ENCODE results near the gene TINAGL1. TPM values are rescaled to one million over a fixed set of nuclear protein-coding genes. Genes with fewer than 3 reads are reported as not detected.

The TINAGL1 gene
- total RNA-seq, 1 donor from 2014 or later, result 4.5 TPM

DNA sequence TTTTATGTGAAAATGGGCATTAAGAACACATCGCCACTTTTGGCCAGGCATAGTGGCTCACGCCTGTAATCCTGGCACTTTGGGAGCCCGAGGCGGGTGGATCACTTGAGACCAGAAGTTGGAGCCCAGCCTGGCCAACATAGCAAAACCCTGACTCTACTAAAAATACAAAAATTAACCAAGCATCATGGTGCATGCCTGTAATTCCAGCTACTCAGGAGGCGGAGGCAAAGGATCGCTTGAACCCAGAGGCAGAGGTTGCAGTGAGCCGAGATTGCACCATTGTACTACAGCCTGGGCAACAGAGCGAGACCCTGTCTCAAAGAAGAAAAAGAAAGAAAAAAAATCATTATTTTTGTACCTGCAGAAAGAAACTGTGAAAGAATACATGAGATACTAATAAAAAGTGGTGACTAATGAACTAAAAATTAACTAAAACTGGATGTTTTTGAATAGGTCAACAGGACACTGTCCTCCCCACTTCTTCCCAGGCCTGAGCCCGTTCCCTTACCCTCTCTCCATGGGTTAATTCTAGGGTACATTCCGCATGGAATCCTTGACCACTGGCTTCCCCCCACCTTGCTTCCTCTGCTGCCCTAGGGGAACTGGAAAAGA lies 8.3 kb upstream of the TINAGL1 start:
- H3K36me3 Mint-ChIP-seq (ENCODE audit: low read depth, unreplicated experiment), result no peaks in the 10 kb centered on the region
- TF ChIP-seq, protein P1, sequence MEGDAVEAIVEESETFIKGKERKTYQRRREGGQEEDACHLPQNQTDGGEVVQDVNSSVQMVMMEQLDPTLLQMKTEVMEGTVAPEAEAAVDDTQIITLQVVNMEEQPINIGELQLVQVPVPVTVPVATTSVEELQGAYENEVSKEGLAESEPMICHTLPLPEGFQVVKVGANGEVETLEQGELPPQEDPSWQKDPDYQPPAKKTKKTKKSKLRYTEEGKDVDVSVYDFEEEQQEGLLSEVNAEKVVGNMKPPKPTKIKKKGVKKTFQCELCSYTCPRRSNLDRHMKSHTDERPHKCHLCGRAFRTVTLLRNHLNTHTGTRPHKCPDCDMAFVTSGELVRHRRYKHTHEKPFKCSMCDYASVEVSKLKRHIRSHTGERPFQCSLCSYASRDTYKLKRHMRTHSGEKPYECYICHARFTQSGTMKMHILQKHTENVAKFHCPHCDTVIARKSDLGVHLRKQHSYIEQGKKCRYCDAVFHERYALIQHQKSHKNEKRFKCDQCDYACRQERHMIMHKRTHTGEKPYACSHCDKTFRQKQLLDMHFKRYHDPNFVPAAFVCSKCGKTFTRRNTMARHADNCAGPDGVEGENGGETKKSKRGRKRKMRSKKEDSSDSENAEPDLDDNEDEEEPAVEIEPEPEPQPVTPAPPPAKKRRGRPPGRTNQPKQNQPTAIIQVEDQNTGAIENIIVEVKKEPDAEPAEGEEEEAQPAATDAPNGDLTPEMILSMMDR (IDR thresholded peaks at IDR 0.05; ENCODE audit: unreplicated experiment), result no peak
- no peaks in the 10 kb centered on the region for H3K9me3 Mint-ChIP-seq (ENCODE audit: unreplicated experiment)
- peaks cover 4% of the 10 kb centered on the region for H3K4me1 Mint-ChIP-seq (ENCODE audit: unreplicated experiment)
- no peak overlapping the region for H3K4me3 Mint-ChIP-seq (ENCODE audit: unreplicated experiment)
- no peak overlapping the region for H3K27ac Mint-ChIP-seq (ENCODE audit: unreplicated experiment)
- peaks cover 3% of the 10 kb centered on the region for H3K27me3 Mint-ChIP-seq (ENCODE audit: unreplicated experiment)
- DNase-seq (ENCODE audit: low spot score), result no peak

GRCh38 chr1:31568895-31569595 lies 7.3 kb upstream of the TINAGL1 start:
- H3K36me3 Mint-ChIP-seq (ENCODE audit: low read depth, unreplicated experiment), result no peaks in the 10 kb centered on the region
- no peak overlapping the region for H3K27ac Mint-ChIP-seq (ENCODE audit: unreplicated experiment)
- no peaks in the 10 kb centered on the region for H3K4me1 Mint-ChIP-seq (ENCODE audit: unreplicated experiment)
- no peaks in the 10 kb centered on the region for H3K9me3 Mint-ChIP-seq (ENCODE audit: unreplicated experiment)
- peaks cover 3% of the 10 kb centered on the region for H3K27me3 Mint-ChIP-seq (ENCODE audit: unreplicated experiment)
- TF ChIP-seq, protein P1 (IDR thresholded peaks at IDR 0.05; ENCODE audit: unreplicated experiment), result no peak
- no peak for DNase-seq (ENCODE audit: low spot score)
- no peak overlapping the region for H3K4me3 Mint-ChIP-seq (ENCODE audit: unreplicated experiment)

DNA sequence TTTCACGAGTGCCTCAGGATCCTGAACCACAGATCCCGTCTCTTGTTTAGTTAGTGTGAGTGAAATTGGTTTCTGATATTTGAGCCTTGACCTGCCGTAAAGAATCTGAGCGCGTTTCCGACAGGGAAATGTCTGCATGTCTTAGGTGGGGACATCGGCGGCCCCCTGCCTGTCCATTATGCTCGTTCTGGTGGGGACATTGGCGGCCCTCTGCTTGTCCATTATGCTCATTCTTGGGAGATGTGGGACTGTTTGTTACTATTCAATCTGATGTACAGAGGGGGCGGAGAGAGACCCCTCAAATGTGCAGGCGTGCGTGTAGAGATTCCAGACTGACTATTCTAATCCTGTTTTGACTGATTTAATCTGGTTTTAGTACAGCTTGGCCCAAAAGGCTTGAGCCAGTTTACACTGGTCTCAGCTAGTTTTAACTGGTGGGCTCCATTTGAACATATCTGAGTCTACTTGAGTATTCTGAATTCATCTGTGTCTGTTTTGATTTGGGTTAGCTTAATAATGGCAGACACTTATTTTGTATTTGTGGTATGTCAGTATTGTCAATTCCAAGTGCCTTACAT lies 6.6 kb upstream of the TINAGL1 start:
- Mint-ChIP-seq H3K36me3 (ENCODE audit: low read depth, unreplicated experiment) (no peaks in the 10 kb centered on the region), H3K27ac (ENCODE audit: unreplicated experiment) (no peak overlapping the region), H3K4me1 (ENCODE audit: unreplicated experiment) (no peaks in the 10 kb centered on the region), H3K4me3 (ENCODE audit: unreplicated experiment) (no peak overlapping the region), H3K9me3 (ENCODE audit: unreplicated experiment) (no peaks in the 10 kb centered on the region), H3K27me3 (ENCODE audit: unreplicated experiment) (peaks cover 3% of the 10 kb centered on the region)
- no peak for DNase-seq (ENCODE audit: low spot score)
- TF ChIP-seq, protein P1 (IDR thresholded peaks at IDR 0.05; ENCODE audit: unreplicated experiment), result no peak

GRCh38 chr1:31570228-31570627 lies 6.1 kb upstream of the TINAGL1 start:
- TF ChIP-seq, protein P1 (IDR thresholded peaks at IDR 0.05; ENCODE audit: unreplicated experiment), result no peak
- DNase-seq (ENCODE audit: low spot score), result no peak

DNA sequence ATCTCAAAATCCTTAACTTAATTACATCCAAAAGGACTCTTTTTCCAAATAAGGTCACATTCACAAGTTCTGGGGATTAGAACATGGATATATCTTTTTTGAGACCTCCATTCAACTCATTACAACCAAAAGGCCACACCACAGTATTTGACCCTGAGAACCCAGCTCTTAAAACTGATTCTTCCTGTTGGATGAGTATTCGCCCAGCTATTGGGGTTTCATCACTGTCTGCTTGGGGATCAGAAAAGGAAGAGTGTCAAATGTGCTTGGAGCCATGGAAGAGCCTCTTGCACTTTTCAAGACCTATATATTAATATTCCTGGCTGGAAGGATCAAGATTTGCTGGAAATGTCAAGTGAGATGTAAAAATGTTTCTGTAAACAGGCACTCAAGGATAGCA lies 5.4 kb upstream of the TINAGL1 start:
- DNase-seq (ENCODE audit: low spot score), result no peak
- Mint-ChIP-seq H3K4me3 (ENCODE audit: unreplicated experiment) (no peak overlapping the region), H3K27me3 (ENCODE audit: unreplicated experiment) (peaks cover 3% of the 10 kb centered on the region), H3K27ac (ENCODE audit: unreplicated experiment) (no peak overlapping the region), H3K9me3 (ENCODE audit: unreplicated experiment) (no peaks in the 10 kb centered on the region), H3K4me1 (ENCODE audit: unreplicated experiment) (no peaks in the 10 kb centered on the region), H3K36me3 (ENCODE audit: low read depth, unreplicated experiment) (no peaks in the 10 kb centered on the region)
- TF ChIP-seq, protein P1 (IDR thresholded peaks at IDR 0.05; ENCODE audit: unreplicated experiment), result no peak

More at GRCh38 chr1:31570228-31570627, 6.1 kb upstream of the TINAGL1 start:
- no peak overlapping the region for H3K4me3 Mint-ChIP-seq (ENCODE audit: unreplicated experiment)
- no peaks in the 10 kb centered on the region for H3K36me3 Mint-ChIP-seq (ENCODE audit: low read depth, unreplicated experiment)
- H3K27me3 Mint-ChIP-seq (ENCODE audit: unreplicated experiment), result peaks cover 3% of the 10 kb centered on the region
- no peaks in the 10 kb centered on the region for H3K9me3 Mint-ChIP-seq (ENCODE audit: unreplicated experiment)
- H3K4me1 Mint-ChIP-seq (ENCODE audit: unreplicated experiment), result no peaks in the 10 kb centered on the region
- no peak overlapping the region for H3K27ac Mint-ChIP-seq (ENCODE audit: unreplicated experiment)
